NCI-H2196 (cell line): ENCODE measurements around the gene KTN1.

Source experiments
- DNase-seq: peaks from one replicate; lab custom pipeline; 2025; ENCODE audit not compliant: unreplicated experiment; lab: John Stamatoyannopoulos, UW

KTN1 gene

GRCh38 chr14:55609681-55610080 is 29.7 kb downstream of the KTN1 start:
- DNase-seq, result no peak

GRCh38 chr14:55610713-55611370 is 30.8 kb downstream of the KTN1 start:
- no peak for DNase-seq

GRCh38 chr14:55611859-55612258 is 31.9 kb downstream of the KTN1 start:
- no peak for DNase-seq

GRCh38 chr14:55614304-55614703 is 34.3 kb downstream of the KTN1 start:
- no peak for DNase-seq

GRCh38 chr14:55620277-55620676 is 40.3 kb downstream of the KTN1 start:
- no peak for DNase-seq

- no peak for DNase-seq
Observed at GRCh38 chr14:55620981-55621380, 41.0 kb downstream of the KTN1 start.

GRCh38 chr14:55621391-55621790 is 41.4 kb downstream of the KTN1 start:
- DNase-seq, result no peak

- no peak for DNase-seq
Observed at GRCh38 chr14:55624913-55625312, 44.9 kb downstream of the KTN1 start.

- no peak for DNase-seq
Observed at GRCh38 chr14:55625481-55625880, 45.5 kb downstream of the KTN1 start.

GRCh38 chr14:55626131-55626530 is 46.1 kb downstream of the KTN1 start:
- no peak for DNase-seq

- DNase-seq, result no peak
Observed at GRCh38 chr14:55628426-55628825, 48.4 kb downstream of the KTN1 start.

- DNase-seq, result no peak
Observed at GRCh38 chr14:55638665-55639064, 58.7 kb downstream of the KTN1 start.

GRCh38 chr14:55641290-55641689 is 61.3 kb downstream of the KTN1 start:
- no peak for DNase-seq

- DNase-seq, result no peak
Observed at GRCh38 chr14:55641954-55642353, 61.9 kb downstream of the KTN1 start.

- no peak for DNase-seq
Observed at GRCh38 chr14:55645145-55645544, 65.1 kb downstream of the KTN1 start.

GRCh38 chr14:55645845-55646832 is 66.1 kb downstream of the KTN1 start:
- no peak for DNase-seq

GRCh38 chr14:55650992-55651391 is 71.0 kb downstream of the KTN1 start:
- DNase-seq, result no peak

- no peak for DNase-seq
Observed at GRCh38 chr14:55654243-55654642, 74.2 kb downstream of the KTN1 start.

- DNase-seq, result no peak
Observed at GRCh38 chr14:55661029-55661428, 81.0 kb downstream of the KTN1 start.

GRCh38 chr14:55662752-55663151 is 82.7 kb downstream of the KTN1 start:
- no peak for DNase-seq

GRCh38 chr14:55665067-55665675 is 85.2 kb downstream of the KTN1 start:
- DNase-seq, result no peak

- DNase-seq, result no peak
Observed at GRCh38 chr14:55667801-55668200, 87.8 kb downstream of the KTN1 start.
